H1 (cell line): ENCODE measurements around the gene ENPP6. TPM values are rescaled to one million over a fixed set of nuclear protein-coding genes. Genes with fewer than 3 reads are reported as not detected.

Experiments
- CTCF ChIA-PET: fragments of 300-600 bp; sonication (Branson Sonifier 250); formaldehyde crosslinking; loops from one replicate; lab custom pipeline; 2021; ENCODE audit not compliant: partially characterized antibody; lab: Charles Lee
- POLR2A ChIA-PET: fragments of 300-600 bp; sonication (Branson Sonifier 250); formaldehyde crosslinking; loops from one replicate; lab custom pipeline; 2021; ENCODE audit warnings: inconsistent platforms; ENCODE audit not compliant: partially characterized antibody; lab: Charles Lee
- DNase-seq, 2 experiments: peaks; one replicate each; pipeline versions ENCODE4 v3.0.0 to v3.0.0-alpha.2; 2010 to 2022; ENCODE audit warnings: low spot score in 2 of 2, low read depth in 1 of 2, mixed read lengths in 1 of 2
- FAIRE-seq: peaks from 2 replicates; lab custom pipeline; 2011; peaks lifted over from hg19 to GRCh38; lab: Jason Lieb, UNC
- H2AFZ ChIP-seq: 2 replicates; pipeline ENCODE4 v1.8.1; 2012; ENCODE audit warnings: low read length, inconsistent platforms
- H2AK5ac ChIP-seq: 2 replicates; pipeline ENCODE4 v1.6.1; 2013; ENCODE audit warnings: low read depth, low read length
- H2BK120ac ChIP-seq: replicated peaks from 2 replicates; pipeline ENCODE3; 2013; ENCODE audit warnings: low read depth, low read length, inconsistent platforms
- H2BK12ac ChIP-seq: 2 replicates; pipeline ENCODE4 v1.6.1; 2013; ENCODE audit warnings: low read depth, low read length
- H2BK15ac ChIP-seq: 2 replicates; pipeline ENCODE4 v1.6.1; 2013; ENCODE audit warnings: low read length
- H2BK20ac ChIP-seq: 2 replicates; pipeline ENCODE4 v1.6.1; 2013; ENCODE audit warnings: low read length
- H2BK5ac ChIP-seq: 2 replicates; pipeline ENCODE4 v1.6.1; 2013; ENCODE audit warnings: low read depth, low read length
- H3K14ac ChIP-seq: 2 replicates; pipeline ENCODE4 v1.6.1; 2013; ENCODE audit warnings: inconsistent platforms; ENCODE audit not compliant: insufficient read length
- H3K18ac ChIP-seq: 2 replicates; pipeline ENCODE4 v1.6.1; 2013; ENCODE audit warnings: low read length; ENCODE audit errors: extremely low read depth
- H3K23ac ChIP-seq: 2 replicates; pipeline ENCODE4 v1.6.1; 2013; ENCODE audit warnings: inconsistent platforms; ENCODE audit not compliant: insufficient read length
- H3K23me2 ChIP-seq: 2 replicates; pipeline ENCODE4 v1.6.1; 2013; ENCODE audit warnings: low read depth, low read length
- H3K27ac ChIP-seq: 2 replicates; pipeline ENCODE4 v1.6.1; 2011; ENCODE audit warnings: low read depth, low read length, inconsistent platforms
- H3K27me3 ChIP-seq, 4 experiments: replicated peaks in 1 of 4; 1 replicate in 1 of 4; 2 replicates in 3 of 4; pipeline versions ENCODE4 v1.6.1 to v1.8.1; 2011 to 2013; ENCODE audit warnings: low read length in 3 of 4, mild to moderate bottlenecking in 3 of 4, inconsistent platforms in 2 of 4, mixed read lengths in 2 of 4, moderate library complexity in 1 of 4; ENCODE audit not compliant: control insufficient read depth in 3 of 4, insufficient read depth in 3 of 4; ENCODE audit errors: extremely low read depth in 1 of 4
- H3K36me3 ChIP-seq, 4 experiments: 2 replicates each; pipeline versions ENCODE4 v1.6.1 to v1.8.1; 2011 to 2013; ENCODE audit warnings: mild to moderate bottlenecking in 4 of 4, low read length in 3 of 4, moderate library complexity in 2 of 4, control low read depth in 1 of 4, inconsistent platforms in 1 of 4; ENCODE audit not compliant: insufficient read depth in 4 of 4, control insufficient read depth in 2 of 4
- H3K4ac ChIP-seq: replicated peaks from 2 replicates; pipeline ENCODE3; 2013; ENCODE audit warnings: low read length, low read depth, mixed read lengths, inconsistent platforms; ENCODE audit not compliant: insufficient read length
- H3K4me1 ChIP-seq, 4 experiments: replicated peaks in 1 of 4; 1 replicate in 1 of 4; 2 replicates in 3 of 4; pipeline versions ENCODE4 v1.6.1 to v1.8.1; 2011 to 2013; ENCODE audit warnings: low read length in 3 of 4, inconsistent platforms in 2 of 4, mixed read lengths in 1 of 4; ENCODE audit not compliant: insufficient read depth in 4 of 4, control insufficient read depth in 3 of 4
- H3K4me2 ChIP-seq, 2 experiments: 2 replicates each; pipeline versions ENCODE4 v1.6.1 to v1.8.1; 2011 to 2013; ENCODE audit warnings: low read depth in 2 of 2, low read length in 2 of 2, control low read depth in 1 of 2, inconsistent platforms in 1 of 2, mild to moderate bottlenecking in 1 of 2; ENCODE audit not compliant: insufficient read depth in 1 of 2
- H3K4me3 ChIP-seq, 4 experiments: fragments of 200-600, 300-600 bp in 1 of 4; sonication (generic), shearing (Covaris generic), sonication (Bioruptor Twin) in 1 of 4; 2 replicates each; pipeline versions ENCODE4 v1.5.1 to v1.8.1; 2011 to 2016; ENCODE audit warnings: low read length in 4 of 4, low read depth in 3 of 4, control low read depth in 2 of 4, inconsistent platforms in 2 of 4, mild to moderate bottlenecking in 2 of 4, mixed read lengths in 1 of 4, moderate library complexity in 1 of 4; ENCODE audit not compliant: insufficient read depth in 2 of 4; ENCODE audit errors: extremely low read depth in 1 of 4
- H3K56ac ChIP-seq: replicated peaks from 2 replicates; pipeline ENCODE3; 2013; ENCODE audit warnings: low read depth, mild to moderate bottlenecking, mixed read lengths, low read length, inconsistent platforms; ENCODE audit not compliant: insufficient read length
- H3K79me1 ChIP-seq: 2 replicates; pipeline ENCODE4 v1.6.1; 2013; ENCODE audit warnings: low read depth, low read length, control low read depth
- H3K79me2 ChIP-seq, 2 experiments: 2 replicates each; pipeline versions ENCODE4 v1.6.1 to v1.8.1; 2012 to 2013; ENCODE audit warnings: low read length in 2 of 2, mild to moderate bottlenecking in 2 of 2, inconsistent platforms in 1 of 2; ENCODE audit not compliant: insufficient read depth in 2 of 2, control insufficient read depth in 1 of 2
- H3K9ac ChIP-seq, 4 experiments: replicated peaks in 1 of 4; 1 replicate in 1 of 4; 2 replicates in 3 of 4; pipeline versions ENCODE4 v1.6.1 to v1.8.1; 2011 to 2013; ENCODE audit warnings: low read depth in 3 of 4, low read length in 3 of 4, control low read depth in 2 of 4, mild to moderate bottlenecking in 2 of 4, moderate library complexity in 2 of 4, inconsistent platforms in 1 of 4; ENCODE audit errors: extremely low read depth in 1 of 4
- H3K9me3 ChIP-seq, 2 experiments: 2 replicates each; pipeline versions ENCODE4 v1.6.1 to v1.8.1; 2012 to 2013; ENCODE audit warnings: mild to moderate bottlenecking in 2 of 2, moderate library complexity in 2 of 2, control low read depth in 1 of 2, inconsistent platforms in 1 of 2, low read depth in 1 of 2, low read length in 1 of 2, mixed read lengths in 1 of 2; ENCODE audit not compliant: insufficient read depth in 2 of 2
- H4K20me1 ChIP-seq, 2 experiments: replicated peaks in 1 of 2; 2 replicates each; pipeline versions ENCODE3 to v1.8.1; 2011 to 2013; ENCODE audit warnings: inconsistent platforms in 2 of 2, low read length in 2 of 2, mild to moderate bottlenecking in 1 of 2; ENCODE audit not compliant: insufficient read depth in 2 of 2, control insufficient read depth in 1 of 2
- H4K5ac ChIP-seq: 2 replicates; pipeline ENCODE4 v1.6.1; 2013; ENCODE audit warnings: low read length, low read depth, mixed read lengths, inconsistent platforms; ENCODE audit not compliant: insufficient read length
- H4K8ac ChIP-seq: 2 replicates; pipeline ENCODE4 v1.8.0; 2013; ENCODE audit warnings: mild to moderate bottlenecking, moderate library complexity, low read length, inconsistent platforms; ENCODE audit not compliant: insufficient read depth; ENCODE audit errors: extremely low read depth
- H4K91ac ChIP-seq: replicated peaks from 2 replicates; pipeline ENCODE3; 2013; ENCODE audit warnings: low read length, mixed read lengths, inconsistent platforms; ENCODE audit not compliant: insufficient read length
- BCL11A ChIP-seq, 2 experiments: IDR thresholded peaks; one replicate each; pipeline ENCODE4 v1.6.1; 2011; ENCODE audit warnings: low read depth in 2 of 2, low read length in 2 of 2, mild to moderate bottlenecking in 2 of 2
- CBX5 ChIP-seq: fragments of 300-800, 300-1000 bp; sonication (generic); IDR thresholded peaks from 2 replicates; pipeline ENCODE4 v1.7.1; 2016; ENCODE audit warnings: antibody characterized with exemption, low read length, low read depth
- CHD2 ChIP-seq: IDR thresholded peaks from 2 replicates; pipeline ENCODE4 v1.6.1; 2012; ENCODE audit warnings: low read length, improper control_type of control experiment
- HDAC2 ChIP-seq, 2 experiments: fragments of 300-600 bp in 1 of 2; sonication (generic) in 1 of 2; IDR thresholded peaks; 2 replicates each; pipeline ENCODE4 v1.6.1; 2011 to 2012; ENCODE audit warnings: low read depth in 2 of 2, low read length in 2 of 2, mild to moderate bottlenecking in 2 of 2, moderate library complexity in 2 of 2, borderline replicate concordance in 1 of 2, inconsistent platforms in 1 of 2
- HDAC6 ChIP-seq: IDR thresholded peaks from one replicate; pipeline ENCODE4 v1.7.1; 2012; ENCODE audit warnings: low read depth, mild to moderate bottlenecking, inconsistent platforms, low read length, moderate library complexity
- JUN ChIP-seq: IDR thresholded peaks from 2 replicates; pipeline ENCODE4 v1.6.1; 2011; ENCODE audit warnings: low read depth, mild to moderate bottlenecking, improper control_type of control experiment, low read length
- SIN3A ChIP-seq, 2 experiments: IDR thresholded peaks in 1 of 2; conservative IDR thresholded peaks in 1 of 2; 2 replicates each; pipeline ENCODE4 v1.6.1; 2011 to 2012; ENCODE audit warnings: low read length in 2 of 2, improper control_type of control experiment in 1 of 2, low read depth in 1 of 2, mild to moderate bottlenecking in 1 of 2
- SUZ12 ChIP-seq: fragments of 200-600 bp; sonication (generic); IDR thresholded peaks from 2 replicates; pipeline ENCODE4 v1.6.1; 2012; ENCODE audit warnings: mild to moderate bottlenecking, inconsistent platforms, low read length, moderate library complexity, mixed read lengths
- WGBS, 2 experiments: shearing (Covaris generic) in 1 of 2; methylation state at CpG; one replicate each; pipeline versions ENCODE4 v1.1.6 to v1.1.7; 2013 to 2015; ENCODE audit warnings: low lambda C conversion rate in 2 of 2, mixed read lengths in 2 of 2, inconsistent platforms in 1 of 2, low coverage in 1 of 2, missing lambda C conversion rate in 1 of 2; ENCODE audit not compliant: insufficient replicate concordance in 2 of 2, insufficient coverage in 1 of 2, insufficient read length in 1 of 2; ENCODE audit errors: extremely low coverage in 1 of 2, missing lambda C conversion rate in 1 of 2; 5-methylcytosine and 5-hydroxymethylcytosine counted together
- polyA plus RNA-seq, 7 experiments: library from polyadenylated mRNA; depleted of rRNA in 3 of 7; stranded (reverse) in 5 of 7; unstranded in 2 of 7; fragments of >200 nt in 5 of 7; fragments of 200-250 nt in 2 of 7; gene quantifications; 1 replicate in 5 of 7; 2 replicates in 1 of 7; 4 replicates in 1 of 7; pipeline versions ENCODE4 v1.2.1 to v1.2.3, GENCODE V29; 2011 to 2013; ENCODE audit warnings: missing spikeins in 2 of 7, mixed read lengths in 2 of 7
- total RNA-seq: library from RNA; stranded (reverse); fragmentation: NEBNext Ultra II Directional; extraction: Animal tissue kit (Norgen Biotek cat#: 25700); gene quantifications from 2 replicates; pipeline ENCODE4 v1.2.1, GENCODE V29; 2021

Gene ENPP6
- total and polyA plus RNA-seq, 2 of the 8 experiments (the other 6 are each of a cell fraction or from before 2014, with no cell fraction given) = 0.11 to 0.20 TPM

GRCh38 chr4:184190711-184191110, 27.0 kb downstream of the ENPP6 start:
- 0 out of 8 replicates have a peak, but pooled peaks cover 0 to 4% (median 0%) of the 10 kb centered on the region in 4 experiments for H3K36me3 ChIP-seq
- no peak overlapping the region for H3K56ac ChIP-seq
- no peak overlapping the region for H3K4me3 ChIP-seq
- H3K4me1 ChIP-seq = peaks cover 0 to 2% (median 0%) of the 10 kb centered on the region in 4 experiments; a peak in 1 of 7 replicates
- H3K23ac ChIP-seq = no peak overlapping the region
- H4K8ac ChIP-seq = no peak overlapping the region
- H2BK15ac ChIP-seq = no peak overlapping the region
- WGBS, 2 experiments = 86% methylated on average over 4 of the region's 4 CpGs; no CpG with 5 or more reads in 1 of the 2 experiments
- peaks cover 0 to 6% of the 10 kb centered on the region in 2 experiments; a peak in 2 of 4 replicates for H3K9me3 ChIP-seq
- no peak overlapping the region for H2AK5ac ChIP-seq
- DNase-seq (no peak), FAIRE-seq (no peak)
- no peaks in the 10 kb centered on the region for H3K79me2 ChIP-seq
- H3K23me2 ChIP-seq = no peaks in the 10 kb centered on the region
- H3K27ac ChIP-seq = no peak overlapping the region
- no peak overlapping the region for H2BK5ac ChIP-seq
- H4K20me1 ChIP-seq = no peaks in the 10 kb centered on the region
- no peak overlapping the region for H3K14ac ChIP-seq
- H3K79me1 ChIP-seq = no peaks in the 10 kb centered on the region
- no peak overlapping the region for H4K5ac ChIP-seq
- H3K4me2 ChIP-seq = no peak overlapping the region
- no peak overlapping the region for H2BK120ac ChIP-seq
- H3K9ac ChIP-seq = no peak overlapping the region
- ChIA-PET CTCF (interaction anchor here (0.6 to 0.8 kb wide), 3 partner anchors 13 to 75 kb away, joined by 3 read pairs; no protein-coding TSS in a partner anchor), POLR2A (no interaction called here)
- no peak overlapping the region for H2BK20ac ChIP-seq
- no peaks in the 10 kb centered on the region for H3K27me3 ChIP-seq
- no peak overlapping the region for H3K4ac ChIP-seq
- no peak overlapping the region for H3K18ac ChIP-seq
- H4K91ac ChIP-seq = no peak overlapping the region
- no peak overlapping the region for H2BK12ac ChIP-seq
- no peak overlapping the region for H2AFZ ChIP-seq
- TF ChIP-seq HDAC6 = no peak
- no peak for TF ChIP-seq HDAC2 (IDR thresholded peaks at IDR 0.05; ENCODE audit: borderline replicate concordance in 1 of 2, low read depth in 2 of 2, low read length in 2 of 2)
- TF ChIP-seq SUZ12 = no peak
- TF ChIP-seq BCL11A (IDR thresholded peaks at IDR 0.05; ENCODE audit: low read depth in 2 of 2, low read length in 2 of 2) = no peak
- TF ChIP-seq CHD2 = no peak
- no peak for TF ChIP-seq JUN
- TF ChIP-seq SIN3A (conservative IDR thresholded peaks at IDR 0.05 in 1 of 2, IDR thresholded peaks at IDR 0.05 in 1 of 2; ENCODE audit: low read depth in 1 of 2, low read length in 2 of 2) = no peak
- TF ChIP-seq CBX5 = no peak
